HUES6 (cell line): ENCODE results near the gene TEAD1.

ENCODE experiments used
- H3K27ac ChIP-seq: 2 replicates; pipeline ENCODE4 v1.7.0; 2013; ENCODE audit warnings: low read depth, mild to moderate bottlenecking, low read length, inconsistent platforms
- H3K27me3 ChIP-seq: 2 replicates; pipeline ENCODE4 v1.6.1; 2013; ENCODE audit warnings: low read length; ENCODE audit not compliant: control insufficient read depth, insufficient read depth
- H3K36me3 ChIP-seq: 2 replicates; pipeline ENCODE4 v1.6.1; 2013; ENCODE audit warnings: low read length; ENCODE audit not compliant: control insufficient read depth, insufficient read depth
- H3K4me1 ChIP-seq: 2 replicates; pipeline ENCODE4 v1.6.1; 2013; ENCODE audit warnings: low read length; ENCODE audit not compliant: control insufficient read depth, insufficient read depth
- H3K4me3 ChIP-seq: 2 replicates; pipeline ENCODE4 v1.5.1; 2013; ENCODE audit warnings: low read depth, low read length
- H3K9ac ChIP-seq: one replicate; pipeline ENCODE4 v1.6.1; 2013; ENCODE audit warnings: mild to moderate bottlenecking, low read length
- H3K9me3 ChIP-seq: 2 replicates; pipeline ENCODE4 v1.6.1; 2013; ENCODE audit warnings: low read depth, low read length; ENCODE audit not compliant: control insufficient read depth, insufficient read depth

TEAD1 gene

DNA sequence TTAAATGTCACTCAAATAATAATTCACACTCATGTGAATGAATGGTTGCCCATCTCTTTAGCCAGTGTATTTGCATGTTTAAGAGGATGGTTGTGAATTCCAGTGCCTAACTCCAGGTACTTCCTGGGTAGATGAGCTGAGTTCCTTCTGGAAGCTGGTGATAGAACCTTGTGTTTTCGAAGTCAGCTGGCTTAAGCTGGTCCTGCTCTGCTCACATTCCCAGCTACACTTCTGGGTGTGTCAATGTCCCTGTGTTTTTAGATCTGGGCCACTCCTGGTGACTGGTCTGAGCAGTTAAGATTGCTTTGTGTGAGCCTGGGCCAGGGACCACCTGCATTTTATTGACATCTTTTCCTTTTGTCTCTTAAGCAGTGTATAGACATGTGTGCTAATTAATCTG lies 10.6 kb downstream of the TEAD1 start:
- H3K9me3 ChIP-seq: no peaks in the 10 kb centered on the region
- H3K27me3 ChIP-seq: peaks cover 9% of the 10 kb centered on the region; the same call in 1 of the 2 replicates
- peaks cover 93% of the 10 kb centered on the region for H3K4me1 ChIP-seq
- H3K9ac ChIP-seq: no peak overlapping the region
- H3K27ac ChIP-seq: no peak overlapping the region
- no peak overlapping the region for H3K4me3 ChIP-seq
- H3K36me3 ChIP-seq: no peaks in the 10 kb centered on the region

- H3K4me1 ChIP-seq: peaks cover 90% of the 10 kb centered on the region
- no peak overlapping the region for H3K27ac ChIP-seq
- H3K9me3 ChIP-seq: no peaks in the 10 kb centered on the region
- no peak overlapping the region for H3K9ac ChIP-seq
- H3K36me3 ChIP-seq: no peaks in the 10 kb centered on the region
- H3K27me3 ChIP-seq: peaks cover 9% of the 10 kb centered on the region; the same call in 1 of the 2 replicates
- no peak overlapping the region for H3K4me3 ChIP-seq
Observed at GRCh38 chr11:12685229-12685628, 11.0 kb downstream of the TEAD1 start.

DNA sequence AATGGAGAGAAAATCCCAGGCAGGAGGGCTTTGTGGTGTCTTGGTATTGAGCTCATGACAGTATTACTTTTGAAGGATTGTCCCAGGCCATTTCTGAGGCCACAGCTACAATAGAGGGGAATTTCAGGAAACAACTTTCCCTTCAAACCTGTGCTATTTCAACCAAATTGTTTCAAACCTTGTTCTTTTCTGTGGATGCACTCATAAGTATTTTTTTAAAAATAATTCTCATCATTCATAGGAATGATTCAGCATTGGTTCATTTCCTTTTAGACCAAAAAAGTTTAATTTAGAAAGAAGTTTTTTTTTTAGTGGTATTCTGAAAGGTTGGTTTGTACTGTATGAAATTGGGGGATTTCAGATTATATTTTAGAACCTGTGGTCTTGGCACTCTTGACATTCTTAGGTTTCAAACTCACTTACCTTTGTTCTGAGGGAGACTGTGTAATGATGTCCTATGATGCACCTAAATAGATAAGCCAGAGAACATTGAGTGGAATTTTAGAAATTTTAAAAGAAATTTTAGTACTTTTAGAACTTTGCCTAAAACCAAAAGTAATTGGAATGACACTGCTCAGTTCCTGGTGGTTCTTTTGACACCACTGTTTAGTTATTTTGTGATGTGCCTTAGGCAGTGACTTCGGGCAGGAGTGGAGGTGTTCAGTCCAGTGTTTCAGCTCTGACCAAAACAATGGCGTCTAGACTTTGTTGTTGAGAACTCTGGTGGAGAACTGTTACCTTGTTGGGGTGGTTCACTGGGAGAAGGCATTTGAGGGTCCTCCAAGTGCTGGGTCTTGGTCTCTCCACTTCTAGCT lies 12.2 kb downstream of the TEAD1 start:
- Histone ChIP-seq H3K4me1 (peaks cover 85% of the 10 kb centered on the region), H3K9me3 (no peaks in the 10 kb centered on the region), H3K27me3 (peaks cover 9% of the 10 kb centered on the region; the same call in 1 of the 2 replicates), H3K4me3 (no peak overlapping the region), H3K27ac (no peak overlapping the region), H3K9ac (no peak overlapping the region), H3K36me3 (no peaks in the 10 kb centered on the region)

DNA sequence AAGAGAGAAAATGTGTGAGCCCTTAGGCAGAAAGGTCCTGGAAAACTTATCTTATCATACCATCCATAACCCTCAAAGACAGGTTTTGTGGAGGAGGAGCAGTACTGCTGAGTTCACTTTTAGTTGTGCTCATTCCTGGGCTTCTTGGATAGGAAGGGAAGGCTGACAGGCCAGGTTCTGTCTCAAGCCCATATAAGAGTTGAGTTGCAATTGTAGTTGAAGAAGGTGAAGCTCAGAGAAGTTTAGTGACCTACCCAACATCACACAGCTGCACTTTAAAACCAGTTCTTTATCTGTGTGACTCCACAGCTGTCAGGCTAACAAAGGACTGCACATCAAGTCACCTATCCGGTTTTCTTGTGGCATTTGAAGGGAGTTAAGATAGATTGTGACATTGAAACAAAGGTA lies 13.0 kb downstream of the TEAD1 start:
- no peak overlapping the region for H3K9ac ChIP-seq
- H3K9me3 ChIP-seq: no peaks in the 10 kb centered on the region
- no peaks in the 10 kb centered on the region for H3K36me3 ChIP-seq
- H3K4me1 ChIP-seq: peaks cover 84% of the 10 kb centered on the region
- H3K4me3 ChIP-seq: peak overlapping the region; percentile 16; the same call in 1 of the 2 replicates
- H3K27ac ChIP-seq: no peak overlapping the region; the same call in 1 of the 2 replicates
- H3K27me3 ChIP-seq: peaks cover 9% of the 10 kb centered on the region; the same call in 1 of the 2 replicates

- H3K27me3 ChIP-seq: peaks cover 9% of the 10 kb centered on the region; the same call in 1 of the 2 replicates
- H3K9ac ChIP-seq: no peak overlapping the region
- peak overlapping the region; percentile 16; the same call in 1 of the 2 replicates for H3K4me3 ChIP-seq
- no peak overlapping the region; the same call in 1 of the 2 replicates for H3K27ac ChIP-seq
- H3K9me3 ChIP-seq: no peaks in the 10 kb centered on the region
- no peaks in the 10 kb centered on the region for H3K36me3 ChIP-seq
- H3K4me1 ChIP-seq: peaks cover 84% of the 10 kb centered on the region
Observed at GRCh38 chr11:12687740-12688139, 13.5 kb downstream of the TEAD1 start.

DNA sequence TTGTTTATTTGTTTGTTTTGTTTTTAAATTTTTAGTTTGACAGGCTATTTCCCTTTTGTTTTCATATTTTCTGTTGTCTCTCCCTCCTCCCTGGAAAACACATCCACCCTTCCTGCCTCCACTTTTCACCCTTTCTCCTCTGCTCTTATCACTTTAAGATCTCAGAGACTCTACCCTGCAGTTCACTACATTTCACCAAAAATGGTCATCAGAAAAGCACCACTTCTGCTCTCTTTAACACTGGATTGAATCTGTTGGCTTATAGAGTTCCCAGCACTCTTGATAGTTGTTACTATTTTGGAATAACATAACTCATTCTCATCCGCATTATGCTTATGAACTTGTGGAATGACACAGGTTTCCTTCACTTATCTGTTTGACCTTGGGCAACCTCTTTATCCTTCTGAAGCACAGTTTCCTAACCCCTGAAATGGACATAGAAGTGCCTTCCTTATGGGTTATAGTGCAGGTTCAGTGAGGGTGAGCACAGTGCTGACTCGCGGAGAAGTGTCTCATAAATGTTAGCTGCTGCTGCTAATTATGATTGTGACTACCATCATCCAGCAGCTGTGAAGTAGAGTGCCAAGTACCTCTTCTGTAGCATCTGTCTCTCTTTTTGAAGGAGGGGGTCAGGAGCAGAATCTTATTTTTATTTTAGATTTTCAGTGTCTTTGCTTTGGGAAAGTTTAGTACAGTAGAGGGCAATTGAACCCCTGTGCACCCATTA lies 15.0 kb downstream of the TEAD1 start:
- H3K4me1 ChIP-seq: peaks cover 84% of the 10 kb centered on the region

GRCh38 chr11:12690663-12691062 lies 16.4 kb downstream of the TEAD1 start:
- no peak overlapping the region for H3K9ac ChIP-seq
- no peaks in the 10 kb centered on the region for H3K36me3 ChIP-seq
- H3K27ac ChIP-seq: no peak overlapping the region
- H3K9me3 ChIP-seq: no peaks in the 10 kb centered on the region
- peaks cover 84% of the 10 kb centered on the region for H3K4me1 ChIP-seq
- no peak overlapping the region for H3K4me3 ChIP-seq
- peaks cover 6% of the 10 kb centered on the region; the same call in 1 of the 2 replicates for H3K27me3 ChIP-seq

More for the DNA sequence above, 15.0 kb downstream of the TEAD1 start:
- H3K9ac ChIP-seq: no peak overlapping the region
- no peaks in the 10 kb centered on the region for H3K36me3 ChIP-seq
- no peaks in the 10 kb centered on the region for H3K9me3 ChIP-seq
- peaks cover 9% of the 10 kb centered on the region; the same call in 1 of the 2 replicates for H3K27me3 ChIP-seq
- H3K4me3 ChIP-seq: no peak overlapping the region
- H3K27ac ChIP-seq: no peak overlapping the region

DNA sequence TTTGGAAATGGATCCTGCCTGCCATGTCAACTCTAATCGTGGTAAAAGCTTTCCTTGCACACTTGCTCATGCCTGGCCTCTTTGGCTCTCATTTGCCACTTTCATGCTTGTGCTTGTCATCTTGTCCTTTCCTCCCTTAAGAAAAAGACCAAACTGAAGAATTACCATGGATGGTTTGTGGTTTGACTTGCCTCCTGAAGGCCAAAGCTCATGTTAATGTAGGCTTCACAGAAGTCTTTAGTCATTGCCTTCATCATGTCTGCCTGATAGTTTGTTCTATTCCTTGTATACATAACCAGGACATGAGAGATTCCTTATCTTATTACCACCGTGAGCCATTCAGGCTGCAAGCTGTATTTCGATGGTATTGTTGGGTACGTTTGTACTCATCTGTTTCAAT lies 17.3 kb downstream of the TEAD1 start:
- Histone ChIP-seq H3K4me3 (no peak overlapping the region), H3K27ac (no peak overlapping the region), H3K9me3 (no peaks in the 10 kb centered on the region), H3K27me3 (peaks cover 6% of the 10 kb centered on the region; the same call in 1 of the 2 replicates), H3K9ac (no peak overlapping the region), H3K36me3 (no peaks in the 10 kb centered on the region), H3K4me1 (peaks cover 85% of the 10 kb centered on the region)

- Histone ChIP-seq H3K4me3 (no peak overlapping the region), H3K9ac (no peak overlapping the region), H3K27ac (no peak overlapping the region), H3K27me3 (no peaks in the 10 kb centered on the region; the same call in 1 of the 2 replicates), H3K4me1 (peaks cover 85% of the 10 kb centered on the region), H3K9me3 (no peaks in the 10 kb centered on the region), H3K36me3 (no peaks in the 10 kb centered on the region)
Observed at GRCh38 chr11:12692229-12693075, 18.2 kb downstream of the TEAD1 start.

DNA sequence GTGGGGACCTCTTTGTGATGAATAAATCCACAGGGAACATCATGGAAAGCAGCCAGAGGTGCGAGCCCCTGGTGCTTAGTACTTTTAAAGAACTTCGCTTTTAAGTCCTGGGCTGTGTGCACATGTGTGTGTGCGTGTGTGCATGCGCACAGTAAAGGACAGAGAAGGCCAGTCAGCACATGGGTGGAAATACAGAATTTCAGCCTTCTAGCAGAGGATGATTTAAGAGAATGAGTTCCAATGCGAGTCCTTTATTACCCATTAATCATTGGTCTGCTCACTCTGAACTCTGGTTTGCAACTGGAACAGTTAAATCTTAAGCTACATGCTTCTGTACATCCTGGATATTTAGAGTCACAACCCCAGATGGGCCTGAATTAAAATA lies 18.9 kb downstream of the TEAD1 start:
- Histone ChIP-seq H3K4me3 (no peak overlapping the region), H3K9me3 (no peaks in the 10 kb centered on the region), H3K27me3 (no peaks in the 10 kb centered on the region; the same call in 1 of the 2 replicates), H3K36me3 (no peaks in the 10 kb centered on the region), H3K27ac (no peak overlapping the region), H3K9ac (no peak overlapping the region), H3K4me1 (peaks cover 85% of the 10 kb centered on the region)
